Mesendoderm (in vitro differentiated cells): ENCODE results near the gene IGFBP6.

ENCODE experiments used
- DNase-seq: peaks from one replicate; pipeline ENCODE4 v3.0.0; 2013
- H2AK5ac ChIP-seq: 2 replicates; pipeline ENCODE4 v1.6.1; 2013; ENCODE audit warnings: low read length, inconsistent platforms
- H2BK120ac ChIP-seq: 2 replicates; pipeline ENCODE4 v1.6.1; 2013; ENCODE audit warnings: low read depth, mild to moderate bottlenecking, low read length, moderate library complexity, mixed read lengths
- H2BK15ac ChIP-seq: replicated peaks from 2 replicates; pipeline ENCODE4 v1.6.1; 2013; ENCODE audit warnings: low read depth, mild to moderate bottlenecking, moderate library complexity
- H2BK5ac ChIP-seq: 2 replicates; pipeline ENCODE4 v1.6.1; 2013; ENCODE audit warnings: low read length, inconsistent platforms
- H3K18ac ChIP-seq: 2 replicates; pipeline ENCODE4 v1.6.1; 2013; ENCODE audit warnings: mild to moderate bottlenecking, low read length, mixed read lengths
- H3K23ac ChIP-seq: one replicate; pipeline ENCODE4 v1.6.1; 2013; ENCODE audit warnings: low read length
- H3K27ac ChIP-seq: 2 replicates; pipeline ENCODE4 v1.5.1; 2013; ENCODE audit warnings: low read depth, mild to moderate bottlenecking, inconsistent platforms, low read length, moderate library complexity
- H3K27me3 ChIP-seq: 2 replicates; pipeline ENCODE4 v1.6.1; 2013; ENCODE audit warnings: low read length, control low read depth, mild to moderate bottlenecking, inconsistent platforms; ENCODE audit not compliant: insufficient read depth, poor library complexity
- H3K36me3 ChIP-seq: 2 replicates; pipeline ENCODE4 v1.6.1; 2013; ENCODE audit warnings: low read length, inconsistent platforms; ENCODE audit not compliant: control insufficient read depth, insufficient read depth
- H3K4ac ChIP-seq: one replicate; pipeline ENCODE4 v1.6.1; 2013; ENCODE audit warnings: low read depth, mild to moderate bottlenecking, low read length, moderate library complexity
- H3K4me1 ChIP-seq: 2 replicates; pipeline ENCODE4 v1.6.1; 2013; ENCODE audit warnings: low read depth, low read length, inconsistent platforms; ENCODE audit not compliant: control insufficient read depth
- H3K4me2 ChIP-seq: 2 replicates; pipeline ENCODE4 v1.6.1; 2013; ENCODE audit warnings: low read length
- H3K4me3 ChIP-seq: 2 replicates; pipeline ENCODE4 v1.5.1; 2013; ENCODE audit warnings: mild to moderate bottlenecking, low read length
- H3K56ac ChIP-seq: one replicate; pipeline ENCODE4 v1.6.1; 2013; ENCODE audit warnings: low read length
- H3K79me1 ChIP-seq: 2 replicates; pipeline ENCODE4 v1.6.1; 2013; ENCODE audit warnings: low read length, inconsistent platforms
- H3K79me2 ChIP-seq: 2 replicates; pipeline ENCODE4 v1.6.1; 2013; ENCODE audit warnings: mild to moderate bottlenecking, low read length; ENCODE audit not compliant: control insufficient read depth, insufficient read depth
- H3K9ac ChIP-seq: 2 replicates; pipeline ENCODE4 v1.6.1; 2013; ENCODE audit warnings: low read length, inconsistent platforms
- H4K5ac ChIP-seq: one replicate; pipeline ENCODE4 v1.6.1; 2013; ENCODE audit warnings: low read length
- H4K8ac ChIP-seq: one replicate; pipeline ENCODE4 v1.6.1; 2013; ENCODE audit warnings: low read depth, mild to moderate bottlenecking, control low read depth, low read length, moderate library complexity
- WGBS: extraction: QIAGEN DNeasy Blood & Tissue Kit; methylation state at CpG from one replicate; pipeline ENCODE4 v1.1.7; 2013; ENCODE audit warnings: low lambda C conversion rate, missing lambda C conversion rate; ENCODE audit not compliant: insufficient coverage; ENCODE audit errors: extremely low coverage; 5-methylcytosine and 5-hydroxymethylcytosine counted together

The IGFBP6 gene

GRCh38 chr12:53062011-53062961 is 35.2 kb upstream of the IGFBP6 start:
- H3K4me2 ChIP-seq: no peak overlapping the region
- H3K9ac ChIP-seq: no peak overlapping the region
- no peak overlapping the region for H3K27ac ChIP-seq
- no peak overlapping the region for H4K5ac ChIP-seq
- no peak overlapping the region for H2AK5ac ChIP-seq
- H3K36me3 ChIP-seq: peaks cover 1% of the 10 kb centered on the region
- no peaks in the 10 kb centered on the region for H3K79me2 ChIP-seq
- no peak overlapping the region for H2BK15ac ChIP-seq
- no peak overlapping the region for H4K8ac ChIP-seq
- H3K79me1 ChIP-seq: no peaks in the 10 kb centered on the region
- no CpG with 5 or more reads among the region's 20 CpGs for WGBS
- no peaks in the 10 kb centered on the region for H3K27me3 ChIP-seq
- no peak overlapping the region for H3K4ac ChIP-seq
- H3K4me3 ChIP-seq: no peak overlapping the region
- H3K18ac ChIP-seq: no peak overlapping the region
- no peak overlapping the region for H2BK5ac ChIP-seq
- DNase-seq: no peak
- H3K4me1 ChIP-seq: no peaks in the 10 kb centered on the region
- no peak overlapping the region for H2BK120ac ChIP-seq
- no peak overlapping the region for H3K23ac ChIP-seq
- H3K56ac ChIP-seq: no peak overlapping the region

GRCh38 chr12:53062977-53063707 is 34.3 kb upstream of the IGFBP6 start:
- H3K79me1 ChIP-seq: no peaks in the 10 kb centered on the region
- H3K27ac ChIP-seq: no peak overlapping the region
- H4K8ac ChIP-seq: no peak overlapping the region
- no peak overlapping the region for H2BK15ac ChIP-seq
- H3K56ac ChIP-seq: no peak overlapping the region
- no peak overlapping the region for H4K5ac ChIP-seq
- H3K4me1 ChIP-seq: no peaks in the 10 kb centered on the region
- no peak overlapping the region for H2AK5ac ChIP-seq
- no peaks in the 10 kb centered on the region for H3K27me3 ChIP-seq
- H3K4me3 ChIP-seq: no peak overlapping the region
- no peak overlapping the region for H3K4ac ChIP-seq
- no peak overlapping the region for H3K9ac ChIP-seq
- no peak overlapping the region for H3K4me2 ChIP-seq
- no peak overlapping the region for H2BK120ac ChIP-seq
- no peak overlapping the region for H3K18ac ChIP-seq
- no peak overlapping the region for H3K23ac ChIP-seq
- no peak overlapping the region for H2BK5ac ChIP-seq
- no peak for DNase-seq
- H3K36me3 ChIP-seq: peaks cover 1% of the 10 kb centered on the region
- H3K79me2 ChIP-seq: no peaks in the 10 kb centered on the region
- WGBS: no CpG with 5 or more reads among the region's 14 CpGs

- Histone ChIP-seq H3K79me2 (no peaks in the 10 kb centered on the region), H3K27me3 (no peaks in the 10 kb centered on the region), H3K4me2 (no peak overlapping the region), H3K4me1 (no peaks in the 10 kb centered on the region), H3K9ac (no peak overlapping the region), H3K79me1 (no peaks in the 10 kb centered on the region), H2BK120ac (no peak overlapping the region), H2AK5ac (no peak overlapping the region), H3K4me3 (no peak overlapping the region), H3K23ac (no peak overlapping the region), H3K56ac (no peak overlapping the region), H3K36me3 (peaks cover 1% of the 10 kb centered on the region), H2BK5ac (no peak overlapping the region), H4K5ac (no peak overlapping the region), H3K18ac (no peak overlapping the region), H4K8ac (no peak overlapping the region), H2BK15ac (no peak overlapping the region), H3K4ac (no peak overlapping the region), H3K27ac (no peak overlapping the region)
- no CpG with 5 or more reads among the region's 13 CpGs for WGBS
- no peak for DNase-seq
Observed at GRCh38 chr12:53063708-53064612, 33.5 kb upstream of the IGFBP6 start.

DNA sequence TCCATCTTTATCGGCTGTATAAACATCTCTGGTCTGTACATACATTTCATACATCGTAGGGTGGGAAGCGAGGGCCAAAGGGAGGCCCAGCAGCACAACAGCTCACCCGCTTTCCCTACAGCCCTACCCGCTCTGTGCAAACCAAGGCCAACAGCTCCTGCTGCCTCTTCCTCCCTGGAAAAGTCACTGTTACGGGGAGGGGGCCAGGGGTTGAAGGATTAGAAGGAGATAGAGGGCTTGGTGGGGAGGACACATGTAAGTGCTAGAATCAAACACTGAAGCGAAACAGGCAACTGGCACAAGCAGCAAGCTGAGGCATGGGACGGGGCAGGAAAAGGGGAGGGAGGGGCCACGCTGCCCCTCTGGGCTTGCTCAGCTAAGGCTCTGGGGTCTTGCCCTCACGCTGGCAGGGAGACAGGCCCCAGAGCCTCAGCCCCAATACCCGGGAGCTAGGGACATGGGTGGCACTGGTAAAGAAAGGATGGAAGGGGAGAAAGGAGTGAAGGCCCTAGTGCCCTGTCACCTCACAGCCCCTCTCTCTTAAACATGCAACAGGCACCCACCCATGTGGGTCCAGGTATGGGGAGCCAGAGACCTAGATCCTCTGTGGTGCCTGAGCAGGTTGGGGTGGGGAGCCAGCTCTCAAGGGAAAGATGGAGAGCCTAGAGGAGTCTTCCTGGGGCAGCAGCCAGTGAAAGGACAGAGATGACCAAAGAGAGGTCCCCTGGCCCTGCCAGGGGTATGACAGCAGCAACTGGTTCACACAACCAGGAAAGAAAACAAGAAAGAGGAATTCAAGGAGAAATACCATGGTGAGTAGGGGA is 32.6 kb upstream of the IGFBP6 start:
- Histone ChIP-seq H3K4ac (no peak overlapping the region), H3K18ac (no peak overlapping the region), H3K79me2 (no peaks in the 10 kb centered on the region), H3K27ac (no peak overlapping the region), H3K36me3 (peaks cover 1% of the 10 kb centered on the region), H3K4me1 (no peaks in the 10 kb centered on the region), H2AK5ac (no peak overlapping the region), H3K23ac (no peak overlapping the region), H3K9ac (no peak overlapping the region), H2BK15ac (no peak overlapping the region), H3K4me2 (no peak overlapping the region), H2BK120ac (no peak overlapping the region), H3K27me3 (no peaks in the 10 kb centered on the region), H3K79me1 (no peaks in the 10 kb centered on the region), H4K8ac (no peak overlapping the region), H4K5ac (no peak overlapping the region), H3K56ac (no peak overlapping the region), H3K4me3 (no peak overlapping the region), H2BK5ac (no peak overlapping the region)
- no peak for DNase-seq
- no CpG with 5 or more reads among the region's 11 CpGs for WGBS

GRCh38 chr12:53065470-53065869 is 32.0 kb upstream of the IGFBP6 start:
- Histone ChIP-seq H2BK5ac (no peak overlapping the region), H3K79me2 (no peaks in the 10 kb centered on the region), H3K4me1 (no peaks in the 10 kb centered on the region), H3K4ac (no peak overlapping the region), H3K18ac (no peak overlapping the region), H4K5ac (no peak overlapping the region), H3K4me3 (no peak overlapping the region), H2BK15ac (no peak overlapping the region), H3K9ac (no peak overlapping the region), H4K8ac (no peak overlapping the region), H2BK120ac (no peak overlapping the region), H3K4me2 (no peak overlapping the region), H3K27me3 (no peaks in the 10 kb centered on the region), H3K36me3 (peaks cover 1% of the 10 kb centered on the region), H3K79me1 (no peaks in the 10 kb centered on the region), H3K23ac (no peak overlapping the region), H2AK5ac (no peak overlapping the region), H3K27ac (no peak overlapping the region), H3K56ac (no peak overlapping the region)
- DNase-seq: no peak
- WGBS: no CpG with 5 or more reads among the region's 7 CpGs
